HG03025 (cell line): ENCODE data around the gene CLDN6.

ENCODE experiments used
- ATAC-seq: cut with Tn5 transposase; IDR thresholded peaks from one replicate; pipeline ENCODE4 v1.9.1; 2021; ENCODE audit warnings: mild to moderate bottlenecking, moderate library complexity; ENCODE audit not compliant: unreplicated experiment, low FRiP score

Gene CLDN6

DNA sequence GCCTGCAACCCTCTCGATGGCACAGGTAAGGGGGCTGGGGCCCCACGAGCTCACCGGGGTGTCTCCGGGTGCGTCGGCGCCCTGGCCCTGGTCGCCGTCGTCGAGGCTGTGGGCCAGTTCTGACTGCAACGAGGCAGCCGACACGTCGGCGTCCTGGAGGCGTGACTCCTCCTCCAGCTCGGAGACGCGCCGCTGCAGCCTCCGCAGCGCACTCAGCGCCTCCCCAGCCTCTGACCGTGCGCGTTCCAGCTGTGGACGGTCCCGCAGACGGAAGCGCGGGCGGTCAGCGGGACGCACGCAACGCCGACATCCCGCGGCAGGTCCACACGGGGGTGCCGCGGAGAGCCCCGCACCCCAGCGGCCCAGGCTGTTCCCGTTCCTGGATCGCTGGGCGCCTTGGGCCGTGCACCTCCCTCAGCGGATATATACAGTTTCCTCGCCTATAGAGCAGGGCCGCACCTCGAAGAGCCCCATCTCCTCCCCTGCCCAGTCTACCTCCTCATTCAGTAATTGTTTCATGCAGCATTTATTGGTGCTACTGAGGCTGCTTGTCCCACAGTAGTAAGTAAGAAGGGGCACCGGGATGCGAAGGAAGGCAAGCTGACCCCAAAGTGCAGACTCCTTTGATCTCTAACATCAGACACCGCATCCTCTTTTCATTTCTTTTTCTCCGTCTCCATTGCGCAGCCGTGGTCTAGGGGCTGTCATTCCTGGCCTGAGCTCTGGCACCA is 11.7 kb upstream of the CLDN6 start:
- no peak for ATAC-seq

DNA sequence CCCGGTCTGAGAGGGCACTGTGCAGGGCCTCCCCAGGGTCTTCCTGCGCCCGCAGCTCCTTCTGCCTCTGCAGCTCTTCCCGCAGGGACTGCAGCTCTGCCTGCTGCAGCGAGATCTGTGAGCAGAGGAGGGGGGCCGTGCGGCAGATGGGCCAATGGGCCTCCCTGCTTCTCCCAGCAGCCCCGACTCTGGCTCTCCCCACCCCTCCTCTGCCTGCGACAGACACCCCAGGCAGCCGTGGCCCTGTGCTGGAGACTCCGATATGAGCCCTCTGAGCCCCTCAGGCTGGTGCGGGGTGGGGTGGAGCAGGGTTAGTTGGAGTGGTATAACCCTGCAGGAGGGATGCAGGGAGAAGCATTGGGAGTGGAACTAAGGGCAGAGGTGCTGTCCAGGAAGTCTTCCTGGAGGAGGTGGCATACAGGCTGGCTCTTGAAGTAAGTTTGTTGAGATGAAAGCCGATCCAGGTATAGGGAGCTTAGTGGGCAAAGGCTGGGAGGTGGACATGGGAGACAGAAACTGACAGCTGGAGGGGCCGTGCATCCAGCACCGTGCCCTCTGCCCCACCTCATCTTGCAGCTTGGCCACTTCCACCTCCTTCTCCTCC is 10.8 kb upstream of the CLDN6 start:
- ATAC-seq: no peak

DNA sequence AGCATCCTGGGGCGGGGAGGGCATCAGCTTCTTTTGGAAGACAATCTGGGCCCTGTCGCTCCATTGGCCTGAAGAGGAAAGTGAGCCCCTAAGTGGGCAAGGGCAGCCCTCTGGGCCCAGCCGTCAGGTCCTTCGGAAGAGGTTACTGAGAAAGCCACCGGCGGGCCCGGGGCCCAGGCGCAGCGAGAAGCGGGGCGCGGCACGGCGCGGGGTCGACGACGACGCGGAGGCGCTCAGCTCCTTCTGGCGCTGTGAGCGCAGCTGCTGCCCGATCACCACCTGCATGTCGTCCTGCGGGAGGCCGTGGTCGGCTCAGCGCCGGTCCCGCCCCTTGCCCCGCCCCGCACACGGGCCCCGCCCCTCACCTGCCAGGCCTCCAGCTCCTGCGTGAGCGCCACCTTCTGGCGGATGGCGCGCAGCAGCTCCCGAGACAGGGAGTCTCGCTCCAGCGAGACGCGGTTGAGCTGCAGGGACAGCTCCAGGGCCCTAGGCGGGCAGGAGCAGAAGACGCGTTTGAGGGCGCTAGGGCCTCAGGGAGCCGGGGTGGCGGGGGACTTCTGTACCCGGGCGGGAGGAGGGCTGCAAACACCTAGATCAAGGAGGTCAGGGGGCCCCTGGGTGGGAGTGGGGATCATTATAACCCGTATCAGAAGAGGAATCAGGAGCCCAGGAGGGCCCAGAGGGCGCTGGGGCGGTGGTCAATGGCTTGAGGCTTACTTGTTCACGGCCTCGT is 10.2 kb upstream of the CLDN6 start:
- ATAC-seq: no peak

DNA sequence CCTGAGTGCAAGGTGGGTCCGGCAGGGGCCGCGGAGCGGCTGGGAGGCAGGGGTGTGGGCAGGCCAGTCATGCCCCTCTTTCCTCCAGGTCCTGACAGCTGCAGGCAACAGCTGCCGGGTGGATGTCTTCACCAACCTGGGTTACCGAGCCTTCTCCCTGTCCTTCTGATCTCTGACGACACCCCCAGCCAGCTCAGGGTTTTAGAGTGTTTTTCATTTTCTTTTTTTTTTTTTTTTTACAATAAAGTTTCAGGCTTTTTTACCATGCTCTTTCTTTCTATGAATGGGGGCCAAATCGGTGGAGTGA is 9.5 kb upstream of the CLDN6 start:
- no peak for ATAC-seq

GRCh38 chr16:3026609-3027488 is 8.9 kb upstream of the CLDN6 start:
- no peak for ATAC-seq

- no peak for ATAC-seq
Measured at GRCh38 chr16:3026003-3026378, 8.0 kb upstream of the CLDN6 start.

GRCh38 chr16:3025032-3026002 is 7.3 kb upstream of the CLDN6 start:
- ATAC-seq: no peak

GRCh38 chr16:3023669-3024478 is 5.9 kb upstream of the CLDN6 start, which contains the start of the genes HCFC1R1 and THOC6:
HCFC1R1 (minus strand) TSS chr16:3023942; CDS start chr16:3023941, 1 bp downstream.
THOC6 (plus strand) TSS chr16:3024035; CDS start chr16:3024327, 292 bp downstream.
- ATAC-seq: peak; percentile 66

- no peak for ATAC-seq
Measured at GRCh38 chr16:3023415-3023668, 5.4 kb upstream of the CLDN6 start.

DNA sequence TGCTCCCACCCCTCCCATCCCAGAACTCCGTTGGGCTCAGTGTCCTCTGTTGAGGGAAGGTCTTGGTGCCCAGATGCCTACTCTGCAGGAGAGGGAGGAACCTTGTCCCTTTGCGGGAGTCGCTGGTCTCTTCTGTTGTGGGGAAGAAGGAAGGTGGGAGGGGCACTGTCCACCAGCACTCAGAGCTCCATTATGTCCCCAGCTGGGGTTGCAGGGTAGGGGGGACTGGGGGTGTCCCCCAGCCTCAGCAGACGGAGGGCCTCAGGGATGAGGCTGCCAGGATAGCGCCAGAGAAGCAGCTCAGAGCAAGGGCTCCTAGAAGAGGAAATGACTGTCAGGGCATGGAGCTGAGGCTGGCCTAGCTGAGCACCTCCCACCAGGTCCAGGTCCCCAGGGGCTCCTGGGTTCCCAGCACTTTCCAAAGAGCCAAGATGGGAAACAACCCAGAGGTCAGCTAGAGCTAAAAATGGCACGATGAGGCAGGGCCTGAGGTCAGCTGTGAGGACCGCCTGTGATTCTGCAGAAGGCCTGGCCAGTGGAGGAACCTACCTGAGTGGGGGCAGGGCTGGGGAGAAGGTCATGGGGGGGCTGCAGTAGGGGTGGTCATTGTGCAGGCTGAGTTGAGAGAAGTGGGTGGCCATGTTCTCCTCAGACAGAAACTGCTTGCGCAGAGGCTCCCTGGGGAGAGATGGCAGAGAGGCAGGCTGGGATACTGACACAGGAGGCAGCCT is 4.9 kb upstream of the CLDN6 start:
- no peak for ATAC-seq

DNA sequence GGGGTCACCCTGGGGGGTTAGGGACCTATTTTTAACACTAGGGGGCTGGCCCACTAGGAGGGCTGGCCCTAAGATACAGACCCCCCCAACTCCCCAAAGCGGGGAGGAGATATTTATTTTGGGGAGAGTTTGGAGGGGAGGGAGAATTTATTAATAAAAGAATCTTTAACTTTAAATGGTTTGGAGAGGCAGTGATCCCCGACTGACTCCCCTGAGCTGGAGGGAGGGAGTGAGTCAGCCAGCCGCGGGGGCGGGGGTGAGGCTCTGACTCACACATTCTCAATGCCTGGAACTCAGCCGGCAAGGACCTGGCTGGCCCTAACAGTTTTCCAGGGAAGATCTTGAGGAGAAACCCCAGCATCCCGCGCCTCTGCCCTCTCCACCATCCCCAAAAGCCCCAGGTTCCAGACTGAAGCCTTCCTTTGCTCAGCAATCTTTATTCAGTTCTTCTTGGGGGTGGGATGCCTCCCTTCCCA is 4.3 kb upstream of the CLDN6 start:
- ATAC-seq: no peak

DNA sequence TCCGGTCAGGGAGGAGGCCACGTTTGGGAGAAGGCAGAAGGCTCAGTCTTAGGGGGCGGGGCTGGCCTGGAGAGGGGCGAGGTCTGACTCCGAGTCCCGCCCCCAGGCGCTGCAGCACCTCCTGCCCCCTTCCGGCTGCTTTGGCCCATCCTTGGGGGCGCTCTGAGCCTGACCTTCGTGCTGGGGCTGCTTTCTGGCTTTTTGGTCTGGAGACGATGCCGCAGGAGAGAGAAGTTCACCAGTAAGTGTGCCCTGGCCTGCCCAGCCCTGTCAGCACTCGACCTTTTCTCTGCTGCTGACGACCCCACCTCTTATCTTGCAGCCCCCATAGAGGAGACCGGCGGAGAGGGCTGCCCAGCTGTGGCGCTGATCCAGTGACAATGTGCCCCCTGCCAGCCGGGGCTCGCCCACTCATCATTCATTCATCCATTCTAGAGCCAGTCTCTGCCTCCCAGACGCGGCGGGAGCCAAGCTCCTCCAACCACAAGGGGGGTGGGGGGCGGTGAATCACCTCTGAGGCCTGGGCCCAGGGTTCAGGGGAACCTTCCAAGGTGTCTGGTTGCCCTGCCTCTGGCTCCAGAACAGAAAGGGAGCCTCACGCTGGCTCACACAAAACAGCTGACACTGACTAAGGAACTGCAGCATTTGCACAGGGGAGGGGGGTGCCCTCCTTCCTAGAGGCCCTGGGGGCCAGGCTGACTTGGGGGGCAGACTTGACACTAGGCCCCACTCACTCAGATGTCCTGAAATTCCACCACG is 3.6 kb upstream of the CLDN6 start:
- no peak for ATAC-seq

- no peak for ATAC-seq
Measured at GRCh38 chr16:3020604-3021448, 2.8 kb upstream of the CLDN6 start.

GRCh38 chr16:3020247-3020603 is 2.2 kb upstream of the CLDN6 start, which contains the start of gene TNFRSF12A:
TNFRSF12A (plus strand) TSS chr16:3020368; CDS start chr16:3020398, 30 bp downstream.
- no peak for ATAC-seq

- ATAC-seq: no peak
Measured at GRCh38 chr16:3019594-3020246, 1.7 kb upstream of the CLDN6 start.

GRCh38 chr16:3017344-3017743 is 639 bp downstream of the CLDN6 start:
- ATAC-seq: no peak
